Kidney capillary endothelial cell (primary cell): ENCODE measurements around the gene SCN1B.
A peak's percentile ranks its signal among the peaks of the same experiment; 100 is the strongest.
"Not testable (repeated sequence)": the region's sequence is repeated elsewhere in the genome, so short reads cannot be mapped to it uniquely, and the experiment has no call there.

Experiments
- DNase-seq: peaks from one replicate; pipeline ENCODE4 v3.0.0-alpha.2; 2018; ENCODE audit warnings: low spot score

Gene SCN1B

GRCh38 chr19:35037716-35038622 is 7.7 kb downstream of the SCN1B start:
- peak; percentile 75 for DNase-seq

- DNase-seq = peak; percentile 64
Measured at GRCh38 chr19:35038623-35039512, 8.6 kb downstream of the SCN1B start.

- DNase-seq = no peak
Measured at GRCh38 chr19:35039881-35040825, 9.9 kb downstream of the SCN1B start.

- DNase-seq = peak; percentile 46
Measured at GRCh38 chr19:35040826-35041547, 10.7 kb downstream of the SCN1B start.

- DNase-seq = no peak
Measured at GRCh38 chr19:35041548-35042055, 11.3 kb downstream of the SCN1B start, which contains the start of gene HPN. Gene HPN, plus strand, starts transcription at chr19:35041721. Its CDS starts 786 bp downstream, at chr19:35042507.

- DNase-seq = no peak
Measured at GRCh38 chr19:35042056-35042730, 11.9 kb downstream of the SCN1B start.

- DNase-seq = no peak
Measured at GRCh38 chr19:35042954-35043604, 12.8 kb downstream of the SCN1B start.

- DNase-seq = no peak
Measured at GRCh38 chr19:35043906-35044305, 13.6 kb downstream of the SCN1B start.

GRCh38 chr19:35044317-35045117 is 14.2 kb downstream of the SCN1B start:
- peak; percentile 43 for DNase-seq

- peak; percentile 71 for DNase-seq
Measured at GRCh38 chr19:35045667-35046300, 15.5 kb downstream of the SCN1B start.

- no peak for DNase-seq
Measured at GRCh38 chr19:35046461-35046860, 16.2 kb downstream of the SCN1B start.

- no peak for DNase-seq
Measured at GRCh38 chr19:35048911-35049411, 18.7 kb downstream of the SCN1B start.

- no peak for DNase-seq
Measured at GRCh38 chr19:35049456-35049855, 19.2 kb downstream of the SCN1B start.

- DNase-seq = not testable (repeated sequence)
Measured at GRCh38 chr19:35050662-35051061, 20.4 kb downstream of the SCN1B start.

GRCh38 chr19:35051268-35051667 is 21.0 kb downstream of the SCN1B start:
- not testable (repeated sequence) for DNase-seq

GRCh38 chr19:35051796-35052195 is 21.5 kb downstream of the SCN1B start:
- no peak for DNase-seq

- no peak for DNase-seq
Measured at GRCh38 chr19:35052599-35053190, 22.4 kb downstream of the SCN1B start.
